ENCODE measurements around the gene SHC1. TPM values are rescaled to one million over a fixed set of nuclear protein-coding genes. Genes with fewer than 3 reads are reported as not detected.
"Not testable (repeated sequence)": the region's sequence is repeated elsewhere in the genome, so short reads cannot be mapped to it uniquely, and the experiment has no call there.

Gene SHC1
- total and polyA plus RNA-seq, 2 donors (not counting 1 experiment from before 2014, with no cell fraction given), result 50.1 to 61.4 TPM

GRCh38 chr1:154986736-154987135 lies 16.2 kb upstream of the SHC1 start:
- ATAC-seq (ENCODE audit: low read depth); H3K9me3 ChIP-seq (ENCODE audit: control extremely low read depth in 1 of 3, control insufficient read depth in 2 of 3, insufficient read depth in 1 of 3, low read length in 2 of 3); H3K27ac Mint-ChIP-seq; H3K9ac ChIP-seq (ENCODE audit: low read length); DNase-seq; H2AFZ ChIP-seq (ENCODE audit: insufficient read depth, low read depth, low read length, poor library complexity, severe bottlenecking); H3K4me3 ChIP-seq (ENCODE audit: control extremely low read depth in 1 of 5, extremely low read depth in 1 of 5, insufficient read depth in 1 of 5, low read depth in 2 of 5, low read length in 4 of 5); H3K4me2 ChIP-seq (replicated peaks; ENCODE audit: low read depth, low read length, poor library complexity, severe bottlenecking); H3K9me3 Mint-ChIP-seq (ENCODE audit: insufficient read depth); H3K27me3 Mint-ChIP-seq; H3K27ac ChIP-seq (ENCODE audit: low read length in 2 of 2); H3K27me3 ChIP-seq (replicated peaks in 1 of 4; ENCODE audit: control extremely low read depth in 1 of 4, control insufficient read depth in 3 of 4, insufficient read depth in 4 of 4, low read length in 3 of 4); intact Hi-C loops (cut with micrococcal nuclease); H3K4me3 Mint-ChIP-seq: not testable (repeated sequence)
- H3K4me1 ChIP-seq (ENCODE audit: control insufficient read depth in 2 of 2, insufficient read depth in 2 of 2, low read length in 2 of 2), result peaks cover 13 to 22% of the 10 kb centered on the region in 2 donors
- ChIA-PET POLR2A (interaction anchor here (0.6 to 0.7 kb wide), 2 partner anchors 10 to 1043 kb away, joined by 3 read pairs; no protein-coding TSS in a partner anchor), CTCF (interaction anchor here (1.2 to 9.8 kb wide), 4 partner anchors 13 to 75 kb away, joined by 3 to 72 read pairs (median 8); no protein-coding TSS in a partner anchor)
- peaks cover 23% of the 10 kb centered on the region for H3K4me1 Mint-ChIP-seq
- peaks cover 42% of the 10 kb centered on the region for H4K20me1 ChIP-seq (ENCODE audit: control insufficient read depth, insufficient read depth, low read length, poor library complexity, severe bottlenecking)
- peaks cover 0 to 40% of the 10 kb centered on the region in 2 experiments for H3K36me3 ChIP-seq (replicated peaks in 1 of 2; ENCODE audit: control extremely low read depth in 1 of 2, control insufficient read depth in 1 of 2, extremely low read depth in 1 of 2, insufficient read depth in 2 of 2, low read length in 1 of 2)
- H3K79me2 ChIP-seq (ENCODE audit: control insufficient read depth, insufficient read depth, low read length), result peaks cover 59% of the 10 kb centered on the region
- no CpG with 5 or more reads among the region's 4 CpGs for WGBS (ENCODE audit: insufficient coverage)

GRCh38 chr1:154983776-154984466 lies 13.4 kb upstream of the SHC1 start:
- Histone ChIP-seq H2AFZ (ENCODE audit: insufficient read depth, low read depth, low read length, poor library complexity, severe bottlenecking) (peak overlapping the region; percentile 91), H3K4me1 (ENCODE audit: control insufficient read depth in 2 of 2, insufficient read depth in 2 of 2, low read length in 2 of 2) (peaks cover 13 to 19% of the 10 kb centered on the region in 2 donors), H3K79me2 (ENCODE audit: control insufficient read depth, insufficient read depth, low read length) (peaks cover 72% of the 10 kb centered on the region), H3K4me3 (ENCODE audit: control extremely low read depth in 1 of 5, extremely low read depth in 1 of 5, insufficient read depth in 1 of 5, low read depth in 2 of 5, low read length in 4 of 5) (peak overlapping the region; percentile 58 to 93 (median 85)), H3K9me3 (ENCODE audit: control extremely low read depth in 1 of 3, control insufficient read depth in 2 of 3, insufficient read depth in 1 of 3, low read length in 2 of 3) (no peaks in the 10 kb centered on the region), H3K27me3 (replicated peaks in 1 of 4; ENCODE audit: control extremely low read depth in 1 of 4, control insufficient read depth in 3 of 4, insufficient read depth in 4 of 4, low read length in 3 of 4) (no peaks in the 10 kb centered on the region), H3K36me3 (replicated peaks in 1 of 2; ENCODE audit: control extremely low read depth in 1 of 2, control insufficient read depth in 1 of 2, extremely low read depth in 1 of 2, insufficient read depth in 2 of 2, low read length in 1 of 2) (peaks cover 5 to 25% of the 10 kb centered on the region in 2 experiments), H3K9ac (ENCODE audit: low read length) (peak overlapping the region; percentile 87), H3K4me2 (replicated peaks; ENCODE audit: low read depth, low read length, poor library complexity, severe bottlenecking) (peak overlapping the region; percentile 87), H3K27ac (ENCODE audit: low read length in 2 of 2) (peak overlapping the region; percentile 30 to 84), H4K20me1 (ENCODE audit: control insufficient read depth, insufficient read depth, low read length, poor library complexity, severe bottlenecking) (peaks cover 26% of the 10 kb centered on the region)
- TF ChIP-seq CTCF (IDR thresholded peaks at IDR 0.05), result no peak
- no peak for TF ChIP-seq EZH2 (IDR thresholded peaks at IDR 0.05; ENCODE audit: borderline replicate concordance, insufficient read depth, low read depth, low read length, poor library complexity, severe bottlenecking)
- intact Hi-C loops (cut with micrococcal nuclease), result loop anchor here (1.0 to 2.0 kb wide), 6 partner anchors 9 to 67 kb away; partner anchors contain the start of genes ADAM15, PYGO2 and ZBTB7B
- CTCF ChIA-PET, result interaction anchor here (0.6 to 9.8 kb wide), 16 partner anchors 10 to 1006 kb away, joined by 3 to 72 read pairs (median 4); partner anchors contain the start of genes CKS1B, PBXIP1 and PYGO2
- H3K4me3 Mint-ChIP-seq, result no peak overlapping the region
- H3K4me1 Mint-ChIP-seq, result peaks cover 16% of the 10 kb centered on the region
- WGBS (ENCODE audit: insufficient coverage), result 18% methylated on average over 14 of the region's 17 CpGs
- H3K9me3 Mint-ChIP-seq (ENCODE audit: insufficient read depth), result no peaks in the 10 kb centered on the region
- peak overlapping the region; percentile 50 for H3K27ac Mint-ChIP-seq
- POLR2A ChIA-PET, result interaction anchor here (0.5 to 1.7 kb wide), 9 partner anchors 10 to 375 kb away, joined by 3 to 14 read pairs (median 6); partner anchors contain the start of gene PMVK
- DNase-seq, result no peak
- no peaks in the 10 kb centered on the region for H3K27me3 Mint-ChIP-seq
- no peak for ATAC-seq (ENCODE audit: low read depth)

All from B cell (primary cell).